ENCODE data around the gene MADCAM1.
A peak's percentile ranks its signal among the peaks of the same experiment; 100 is the strongest.

The MADCAM1 gene

DNA sequence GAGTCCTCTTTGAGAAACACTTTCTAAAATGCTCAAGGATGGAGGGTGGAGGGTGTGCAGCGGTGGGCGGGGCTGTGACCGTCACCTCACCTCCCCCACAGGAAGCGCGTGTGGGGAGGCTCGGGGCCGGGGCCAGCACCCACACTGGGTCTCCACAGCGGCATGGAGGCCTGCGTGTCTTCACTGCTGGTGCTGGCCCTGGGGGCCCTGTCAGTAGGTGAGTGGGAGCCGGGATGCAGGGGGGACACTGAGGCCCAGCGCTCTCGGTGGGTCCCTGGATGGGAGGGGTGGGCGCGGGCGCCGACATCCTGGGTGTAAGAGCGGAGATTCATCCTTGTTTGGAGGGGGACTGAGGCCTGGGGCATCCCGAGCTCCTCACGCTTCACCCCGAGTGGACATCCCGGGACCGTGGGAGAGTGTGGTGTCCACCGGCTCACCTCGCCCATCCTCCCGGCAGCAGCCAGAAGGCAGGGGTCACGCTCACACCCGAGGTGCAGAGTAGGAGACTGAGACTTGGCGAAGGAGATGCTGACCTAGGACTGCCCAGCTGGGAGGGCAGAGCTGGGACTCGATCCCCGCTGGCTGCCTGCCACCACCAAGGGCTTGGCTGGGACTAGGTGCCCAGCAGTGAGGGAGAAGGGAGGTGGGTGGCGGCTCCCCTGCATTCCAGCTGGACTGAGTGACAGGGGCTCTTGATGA, 47.8 kb downstream of the MADCAM1 start, which contains the start of gene GZMM:
TSS of gene GZMM (plus strand) at position 144 of the 699 bp plus-strand sequence. CDS start at position 163, 19 bp downstream.
- Histone ChIP-seq H2AK5ac (ENCODE audit: low read length, severe bottlenecking) (no peak within 1 kb of the TSS), H3K18ac (ENCODE audit: low read depth in 1 of 2, low read length in 2 of 2) (no peak within 1 kb of the TSS), H3K9ac (ENCODE audit: low read length) (no peak within 1 kb of the TSS), H3K14ac (ENCODE audit: low read length in 2 of 2) (peak within 1 kb of the TSS in 1 of 2 experiments; percentile 22), H3K4me2 (ENCODE audit: low read length, poor library complexity, severe bottlenecking) (no peak within 1 kb of the TSS), H3K4ac (ENCODE audit: low read depth in 1 of 2, low read length in 2 of 2) (no peak within 1 kb of the TSS), H3K79me1 (replicated peaks; ENCODE audit: low read length, poor library complexity, severe bottlenecking) (peaks cover 19% of the 10 kb centered on the region), H3K36me3 (ENCODE audit: control insufficient read depth in 1 of 2, insufficient read depth in 2 of 2, low read depth in 1 of 2, low read length in 2 of 2) (peaks cover 16 to 39% of the 10 kb centered on the region in 2 experiments), H2BK12ac (ENCODE audit: low read length in 2 of 2) (no peak within 1 kb of the TSS), H3K27ac (ENCODE audit: low read length, poor library complexity, severe bottlenecking) (no peak within 1 kb of the TSS), H4K91ac (ENCODE audit: low read length) (no peak within 1 kb of the TSS), H3K9me3 (ENCODE audit: control insufficient read depth, low read length) (no peaks in the 10 kb centered on the region), H4K8ac (ENCODE audit: low read length) (no peak within 1 kb of the TSS), H2BK15ac (ENCODE audit: low read depth, poor library complexity, severe bottlenecking) (no peak within 1 kb of the TSS), H2BK5ac (ENCODE audit: low read depth, low read length, poor library complexity, severe bottlenecking) (no peak within 1 kb of the TSS), H3K23ac (ENCODE audit: low read length in 2 of 2) (no peak within 1 kb of the TSS), H3K4me3 (ENCODE audit: insufficient read depth in 1 of 2, low read depth in 1 of 2, low read length in 2 of 2) (peak within 1 kb of the TSS in 1 of 2 experiments; percentile 3), H3K4me1 (ENCODE audit: control insufficient read depth, insufficient read depth, low read depth, low read length) (peaks cover 7% of the 10 kb centered on the region), H2AFZ (ENCODE audit: low read depth, low read length) (no peak within 1 kb of the TSS), H3K27me3 (ENCODE audit: control insufficient read depth in 1 of 2, insufficient read depth in 1 of 2, low read length in 2 of 2) (peaks cover 0 to 15% of the 10 kb centered on the region in 2 experiments), H2BK120ac (ENCODE audit: low read depth, low read length) (no peak within 1 kb of the TSS)
- DNase-seq = no peak
- 90% methylated on average over 26 of the region's 31 CpGs for WGBS

DNA sequence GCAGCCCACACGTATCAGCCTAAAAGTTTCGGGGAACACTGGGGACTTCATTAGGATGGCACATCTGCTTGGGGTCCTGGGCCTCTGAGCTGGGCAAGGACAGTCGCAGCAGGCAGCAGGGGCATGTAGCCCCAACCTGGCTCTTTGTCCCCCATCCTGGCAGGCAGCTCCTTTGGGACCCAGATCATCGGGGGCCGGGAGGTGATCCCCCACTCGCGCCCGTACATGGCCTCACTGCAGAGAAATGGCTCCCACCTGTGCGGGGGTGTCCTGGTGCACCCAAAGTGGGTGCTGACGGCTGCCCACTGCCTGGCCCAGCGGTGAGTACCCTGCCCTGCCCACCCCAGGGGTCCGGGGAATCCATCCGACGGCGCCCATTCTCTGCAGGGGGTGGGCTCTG, 50.8 kb downstream of the MADCAM1 start:
- Histone ChIP-seq H3K9me3 (ENCODE audit: control insufficient read depth, low read length) (no peaks in the 10 kb centered on the region), H3K4me1 (ENCODE audit: control insufficient read depth, insufficient read depth, low read depth, low read length) (peaks cover 12% of the 10 kb centered on the region), H3K36me3 (ENCODE audit: control insufficient read depth in 1 of 2, insufficient read depth in 2 of 2, low read depth in 1 of 2, low read length in 2 of 2) (peaks cover 6 to 16% of the 10 kb centered on the region in 2 experiments), H2BK5ac (ENCODE audit: low read depth, low read length, poor library complexity, severe bottlenecking) (no peak overlapping the region), H2AFZ (ENCODE audit: low read depth, low read length) (no peak overlapping the region), H3K27ac (ENCODE audit: low read length, poor library complexity, severe bottlenecking) (no peak overlapping the region), H3K14ac (ENCODE audit: low read length in 2 of 2) (no peak overlapping the region), H3K4me2 (ENCODE audit: low read length, poor library complexity, severe bottlenecking) (no peak overlapping the region), H3K23ac (ENCODE audit: low read length in 2 of 2) (no peak overlapping the region), H3K4ac (ENCODE audit: low read depth in 1 of 2, low read length in 2 of 2) (no peak overlapping the region), H4K91ac (ENCODE audit: low read length) (no peak overlapping the region), H2AK5ac (ENCODE audit: low read length, severe bottlenecking) (no peak overlapping the region), H2BK12ac (ENCODE audit: low read length in 2 of 2) (no peak overlapping the region), H3K9ac (ENCODE audit: low read length) (no peak overlapping the region), H3K4me3 (ENCODE audit: insufficient read depth in 1 of 2, low read depth in 1 of 2, low read length in 2 of 2) (no peak overlapping the region), H2BK120ac (ENCODE audit: low read depth, low read length) (no peak overlapping the region), H4K8ac (ENCODE audit: low read length) (no peak overlapping the region), H3K18ac (ENCODE audit: low read depth in 1 of 2, low read length in 2 of 2) (no peak overlapping the region), H3K79me1 (replicated peaks; ENCODE audit: low read length, poor library complexity, severe bottlenecking) (peaks cover 4% of the 10 kb centered on the region), H2BK15ac (ENCODE audit: low read depth, poor library complexity, severe bottlenecking) (no peak overlapping the region), H3K27me3 (ENCODE audit: control insufficient read depth in 1 of 2, insufficient read depth in 1 of 2, low read length in 2 of 2) (peaks cover 0 to 18% of the 10 kb centered on the region in 2 experiments)
- no peak for DNase-seq
- WGBS = 93% methylated on average over 15 of the region's 15 CpGs

DNA sequence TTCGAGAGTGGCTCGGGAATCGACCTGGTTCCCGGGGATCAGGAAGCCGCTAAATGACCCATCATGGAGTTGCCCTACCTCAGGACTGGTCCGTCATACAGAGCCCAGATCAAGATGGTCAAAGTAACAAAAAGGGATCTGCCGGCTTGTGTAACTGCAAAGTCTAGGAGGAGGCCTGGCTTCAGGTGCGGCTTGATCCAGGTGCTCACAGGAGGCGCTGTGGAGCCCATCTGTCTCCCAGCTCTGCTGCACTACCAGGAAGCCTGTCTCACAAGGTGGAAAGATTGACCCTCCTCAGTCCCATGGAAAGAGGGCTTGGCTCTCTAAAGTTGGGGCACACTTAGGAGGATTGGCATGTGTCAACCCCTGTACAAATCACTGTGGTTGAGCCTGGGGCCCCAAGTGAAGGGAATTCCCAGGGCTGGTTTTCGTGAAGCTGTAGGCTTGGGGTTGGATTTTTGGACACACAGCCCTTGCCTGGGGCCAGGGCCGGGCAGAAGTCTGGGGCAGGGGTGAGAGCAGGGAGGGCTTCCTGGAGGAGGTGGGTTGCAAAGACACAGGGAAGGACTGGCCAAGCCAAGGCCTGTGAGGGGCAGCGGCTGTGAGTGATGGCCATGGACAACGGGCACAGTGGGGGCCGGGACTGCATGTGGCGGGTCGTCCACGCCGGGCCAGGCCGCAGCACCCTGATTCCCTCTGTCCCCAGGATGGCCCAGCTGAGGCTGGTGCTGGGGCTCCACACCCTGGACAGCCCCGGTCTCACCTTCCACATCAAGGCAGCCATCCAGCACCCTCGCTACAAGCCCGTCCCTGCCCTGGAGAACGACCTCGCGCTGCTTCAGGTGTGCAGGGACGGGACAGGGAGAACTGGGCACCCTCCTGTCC, 51.8 kb downstream of the MADCAM1 start:
- no peak overlapping the region for H3K4me3 ChIP-seq (ENCODE audit: insufficient read depth in 1 of 2, low read depth in 1 of 2, low read length in 2 of 2)
- DNase-seq = no peak
- no peak overlapping the region for H2BK12ac ChIP-seq (ENCODE audit: low read length in 2 of 2)
- H3K27me3 ChIP-seq (ENCODE audit: control insufficient read depth in 1 of 2, insufficient read depth in 1 of 2, low read length in 2 of 2) = peaks cover 0 to 18% of the 10 kb centered on the region in 2 experiments
- no peak overlapping the region for H3K4me2 ChIP-seq (ENCODE audit: low read length, poor library complexity, severe bottlenecking)
- H4K91ac ChIP-seq (ENCODE audit: low read length) = peak overlapping the region; percentile 37
- H2AK5ac ChIP-seq (ENCODE audit: low read length, severe bottlenecking) = no peak overlapping the region
- no peak overlapping the region for H2BK120ac ChIP-seq (ENCODE audit: low read depth, low read length)
- peaks cover 12% of the 10 kb centered on the region for H3K4me1 ChIP-seq (ENCODE audit: control insufficient read depth, insufficient read depth, low read depth, low read length)
- H3K4ac ChIP-seq (ENCODE audit: low read depth in 1 of 2, low read length in 2 of 2) = no peak overlapping the region
- peaks cover 1% of the 10 kb centered on the region for H3K79me1 ChIP-seq (replicated peaks; ENCODE audit: low read length, poor library complexity, severe bottlenecking)
- H3K14ac ChIP-seq (ENCODE audit: low read length in 2 of 2) = no peak overlapping the region
- no peak overlapping the region for H2AFZ ChIP-seq (ENCODE audit: low read depth, low read length)
- no peak overlapping the region for H3K27ac ChIP-seq (ENCODE audit: low read length, poor library complexity, severe bottlenecking)
- H2BK15ac ChIP-seq (ENCODE audit: low read depth, poor library complexity, severe bottlenecking) = peak overlapping the region; percentile 44
- no peak overlapping the region for H3K23ac ChIP-seq (ENCODE audit: low read length in 2 of 2)
- no peak overlapping the region for H2BK5ac ChIP-seq (ENCODE audit: low read depth, low read length, poor library complexity, severe bottlenecking)
- no peak overlapping the region for H3K9ac ChIP-seq (ENCODE audit: low read length)
- H3K18ac ChIP-seq (ENCODE audit: low read depth in 1 of 2, low read length in 2 of 2) = peak overlapping the region in 1 of 2 experiments; percentile 55
- WGBS = 96% methylated on average over 19 of the region's 26 CpGs
- H3K36me3 ChIP-seq (ENCODE audit: control insufficient read depth in 1 of 2, insufficient read depth in 2 of 2, low read depth in 1 of 2, low read length in 2 of 2) = peaks cover 0 to 6% of the 10 kb centered on the region in 2 experiments
- H3K9me3 ChIP-seq (ENCODE audit: control insufficient read depth, low read length) = no peaks in the 10 kb centered on the region
- no peak overlapping the region for H4K8ac ChIP-seq (ENCODE audit: low read length)
